ENCODE measurements around the gene AZI2. TPM values are rescaled to one million over a fixed set of nuclear protein-coding genes. Genes with fewer than 3 reads are reported as not detected.

The AZI2 gene
- total RNA-seq, 1 donor from 2014 or later: 46.4 TPM

DNA sequence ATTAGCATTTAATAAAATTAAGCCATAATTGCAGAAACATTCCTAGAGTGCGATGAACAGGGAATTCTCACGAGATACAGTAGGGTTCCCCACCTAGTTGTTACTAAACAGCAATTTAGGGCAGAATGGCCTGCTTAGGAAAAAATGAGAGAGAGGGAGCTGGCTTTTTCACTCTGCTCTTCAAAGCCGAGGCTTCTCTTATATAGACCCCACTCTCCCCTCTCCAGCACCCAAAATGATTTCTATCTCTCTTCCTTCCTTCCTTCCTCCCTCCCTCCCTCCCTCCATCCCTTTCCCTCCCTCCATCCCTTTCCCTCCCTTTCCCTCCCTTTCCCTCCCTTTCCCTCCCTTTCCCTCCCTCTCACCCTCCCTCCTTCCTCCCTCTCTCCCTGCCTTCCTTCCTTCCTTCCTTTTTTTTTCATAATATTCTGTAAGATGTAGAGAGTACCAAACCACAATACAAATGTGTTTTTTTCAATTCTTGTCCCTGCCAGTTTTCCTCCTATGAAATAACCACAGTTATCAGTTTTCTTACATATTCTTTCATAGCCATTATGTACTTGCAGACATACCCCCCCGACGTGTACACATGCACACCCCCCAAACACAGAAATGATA, 48.2 kb downstream of the AZI2 start:
- ATAC-seq: no peak

DNA sequence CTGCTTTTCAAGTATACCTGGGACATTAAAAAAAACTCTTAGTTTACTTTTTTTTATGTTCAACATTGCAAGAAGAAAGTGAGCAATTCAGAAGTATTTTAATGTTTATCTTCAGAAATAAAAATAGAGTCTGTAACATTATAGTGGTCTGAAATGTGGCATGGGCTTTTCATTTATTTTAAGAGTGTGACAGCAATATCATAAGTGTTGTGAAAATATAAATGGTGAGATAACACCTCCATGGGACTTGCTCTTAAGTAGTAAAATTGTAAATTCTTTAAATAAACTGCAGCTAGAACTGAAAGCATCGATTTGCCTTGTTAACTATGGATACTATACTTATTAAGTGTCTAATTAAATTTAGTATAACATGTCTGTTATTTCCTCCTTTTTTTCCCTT, 48.9 kb downstream of the AZI2 start:
- no peak for ATAC-seq

DNA sequence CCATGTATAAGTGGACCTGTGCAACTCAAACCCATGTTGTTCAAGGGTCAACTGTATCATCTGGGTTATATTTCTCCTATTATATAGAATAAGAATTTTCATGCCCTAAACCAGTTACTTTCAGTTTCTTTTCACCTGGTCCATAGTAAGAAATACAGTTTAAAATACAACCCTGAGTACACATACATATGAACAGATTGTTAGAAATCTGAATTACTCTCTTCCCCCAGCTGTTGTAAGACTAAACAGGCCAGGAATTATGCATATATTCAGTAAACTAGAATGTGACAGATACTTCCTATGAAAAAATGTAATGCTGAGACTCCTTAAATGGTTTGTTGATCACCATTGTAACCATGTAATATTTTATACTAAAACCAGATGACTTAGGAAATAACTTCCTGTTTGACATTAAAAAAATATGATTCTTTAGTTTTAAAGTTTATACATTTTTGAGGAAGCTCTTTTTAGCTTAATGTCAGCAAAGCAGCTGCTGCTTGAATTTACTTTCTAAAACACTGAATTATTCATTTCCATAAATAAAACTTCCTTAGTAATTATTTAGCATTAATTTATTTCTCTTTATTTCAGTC, 52.6 kb downstream of the AZI2 start:
- ATAC-seq: no peak

DNA sequence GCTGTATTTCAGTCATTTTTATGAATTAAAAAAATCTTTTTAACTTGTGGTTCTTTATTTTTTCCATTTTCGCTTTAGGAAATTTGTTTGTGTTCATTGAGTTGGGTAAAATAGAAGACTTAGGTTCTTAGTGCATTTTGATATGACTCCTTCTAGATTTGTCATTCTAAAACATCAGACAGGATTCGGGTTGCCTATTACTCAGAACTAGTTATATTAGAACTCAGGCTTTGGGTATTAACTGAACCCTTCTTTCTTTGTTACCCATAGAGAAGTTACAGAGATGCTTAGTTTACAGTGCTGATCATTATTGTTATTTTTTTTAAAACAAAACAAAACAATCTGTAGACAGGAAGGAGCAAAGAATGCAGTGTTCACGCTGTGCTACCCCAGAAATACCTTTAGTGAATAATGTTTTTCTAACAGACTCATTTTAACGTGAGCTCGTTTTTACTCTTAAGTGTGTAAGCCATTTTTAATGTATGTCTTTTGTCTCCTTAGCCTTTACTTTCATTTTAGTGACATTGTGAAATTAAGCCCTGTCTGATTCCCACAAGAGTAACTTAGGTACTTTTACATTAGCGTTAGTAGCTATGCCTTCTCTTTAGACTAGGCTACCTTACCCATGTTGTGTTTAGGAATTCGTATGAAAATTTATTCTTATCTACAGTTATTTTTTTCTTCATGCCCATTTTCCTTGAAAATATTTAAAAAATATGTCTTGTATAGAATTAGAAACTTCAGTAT, 53.8 kb downstream of the AZI2 start:
- no peak for ATAC-seq

DNA sequence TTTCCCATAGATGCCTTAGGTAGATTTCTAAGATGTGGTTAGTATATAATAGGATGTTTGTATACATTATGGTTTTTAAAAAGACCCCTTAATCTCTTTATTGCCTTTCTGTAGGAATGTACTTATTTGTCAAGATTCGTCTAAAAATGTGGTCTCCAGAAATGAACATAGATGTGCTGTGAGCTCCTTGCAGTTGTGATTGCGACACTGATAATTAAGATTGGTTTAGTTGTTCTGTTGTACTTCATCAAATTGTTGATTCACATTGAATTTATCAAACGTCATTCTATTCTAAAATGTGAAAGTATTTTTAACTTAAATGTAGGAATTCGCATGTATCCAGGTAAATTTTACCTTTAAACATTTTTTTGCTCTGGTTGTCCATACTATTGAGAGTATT, 56.0 kb downstream of the AZI2 start:
- no peak for ATAC-seq

DNA sequence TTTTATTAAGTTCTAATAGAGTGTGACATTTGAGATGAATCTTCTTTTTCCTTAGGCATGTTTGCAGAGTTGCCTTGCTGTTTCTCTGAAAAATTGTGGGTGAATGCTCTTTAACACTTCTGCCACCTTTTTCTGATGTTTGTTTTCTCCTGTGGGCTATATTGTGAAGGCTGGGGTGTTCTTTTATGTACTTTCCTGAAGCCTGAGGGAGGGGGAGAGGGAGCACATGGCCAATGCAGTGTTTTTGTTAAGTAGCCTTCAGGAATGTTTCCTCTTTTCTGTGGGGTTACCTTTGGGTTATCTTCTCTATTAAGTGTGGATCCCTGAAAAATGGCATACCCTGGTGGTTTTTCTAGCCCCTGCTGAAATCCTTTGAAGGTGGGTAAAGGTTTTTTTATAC, 57.0 kb downstream of the AZI2 start:
- no peak for ATAC-seq

DNA sequence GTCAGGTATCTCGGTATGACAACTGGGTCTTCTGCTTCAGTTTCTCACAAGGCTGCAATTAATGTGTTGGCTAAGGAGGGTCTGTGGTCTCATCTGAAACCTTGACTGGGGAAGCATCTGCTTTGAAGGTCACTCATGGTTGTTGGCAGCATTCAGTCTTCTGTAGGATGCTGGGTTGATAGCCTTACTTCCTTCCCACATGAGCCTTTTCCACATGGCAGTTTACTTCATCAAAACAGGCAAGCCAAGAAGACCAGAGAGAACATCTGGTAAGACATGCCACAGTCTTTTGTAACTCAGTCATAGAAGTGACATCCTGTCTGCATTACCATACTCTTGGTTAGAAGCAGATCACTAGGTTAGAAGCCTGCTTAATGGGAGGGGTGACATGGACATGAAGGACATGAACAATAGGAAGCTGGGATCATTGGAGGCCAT, 57.7 kb downstream of the AZI2 start:
- no peak for ATAC-seq

DNA sequence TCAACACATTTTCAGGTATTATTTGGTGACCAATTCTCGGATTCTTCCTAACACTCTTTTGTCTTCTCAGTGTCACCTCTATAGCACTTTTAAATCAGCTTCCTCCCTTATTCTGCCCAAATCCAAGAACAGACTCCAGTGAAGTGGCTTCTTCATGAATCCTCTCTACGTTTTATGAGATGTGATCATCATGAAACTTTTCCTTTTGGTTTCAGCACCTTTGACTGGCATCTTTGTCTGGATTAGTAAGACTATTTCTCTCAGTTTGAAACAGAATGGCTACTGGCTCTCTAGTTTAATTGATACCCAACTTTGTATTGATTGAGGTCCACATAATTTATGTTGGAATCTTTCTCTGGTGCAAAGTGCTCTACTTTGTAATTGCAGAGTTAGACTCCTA, 61.6 kb downstream of the AZI2 start:
- ATAC-seq: no peak

DNA sequence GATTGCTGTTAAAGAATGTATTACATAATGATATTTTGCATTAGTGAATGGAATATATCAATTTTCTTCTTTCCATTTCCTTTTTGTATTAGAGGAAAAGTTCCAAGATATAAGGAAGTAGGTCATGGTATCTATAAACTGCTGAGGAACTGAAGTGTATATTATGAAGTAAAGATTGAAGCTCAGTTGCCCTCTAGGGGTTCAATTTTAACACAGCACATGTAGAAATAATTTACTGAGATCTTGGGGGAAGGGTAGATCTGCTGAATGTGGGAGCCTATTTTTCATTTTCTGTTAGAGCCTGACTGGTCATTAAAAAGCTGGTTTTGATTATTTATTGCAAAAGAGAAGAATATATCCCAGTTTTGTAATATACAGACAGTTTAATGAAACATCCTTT, 62.0 kb downstream of the AZI2 start:
- peak; percentile 59 for ATAC-seq

DNA sequence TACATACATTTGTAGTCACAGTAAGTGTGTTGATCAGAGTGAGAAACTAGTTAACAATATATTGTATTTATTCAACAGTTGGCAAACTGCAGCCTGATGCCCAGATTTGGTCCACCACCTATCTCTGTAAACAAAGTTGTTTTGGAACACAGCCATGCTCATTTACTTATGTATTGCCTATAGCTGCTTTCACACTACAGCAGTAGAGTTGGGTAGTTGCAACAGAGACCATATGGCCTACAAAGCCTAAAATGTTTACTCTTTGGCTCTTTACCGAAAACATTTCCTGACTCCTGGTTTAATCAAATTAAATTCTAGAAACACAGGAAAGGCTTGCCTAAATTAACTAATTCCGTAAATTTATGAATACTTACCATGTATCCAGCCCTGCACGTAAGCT, 67.8 kb downstream of the AZI2 start:
- ATAC-seq: no peak

DNA sequence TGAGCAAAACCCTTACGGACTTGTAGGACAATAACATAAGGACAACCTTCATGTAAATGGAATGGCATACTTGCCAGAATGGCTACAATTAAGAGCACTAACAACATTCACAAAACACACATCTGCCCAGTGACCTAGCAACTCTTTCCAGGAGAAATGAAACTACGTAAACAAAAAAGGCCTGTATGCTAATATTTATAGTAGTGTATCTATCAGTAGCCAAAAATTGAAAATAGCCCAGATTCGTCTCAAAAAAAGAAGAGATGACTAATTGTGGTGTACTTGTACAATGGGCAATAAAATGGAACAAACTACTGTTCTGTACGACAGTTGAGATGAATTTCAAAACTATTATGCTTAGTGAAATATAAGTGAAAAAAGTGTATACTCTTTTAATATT, 68.9 kb downstream of the AZI2 start:
- no peak for ATAC-seq

DNA sequence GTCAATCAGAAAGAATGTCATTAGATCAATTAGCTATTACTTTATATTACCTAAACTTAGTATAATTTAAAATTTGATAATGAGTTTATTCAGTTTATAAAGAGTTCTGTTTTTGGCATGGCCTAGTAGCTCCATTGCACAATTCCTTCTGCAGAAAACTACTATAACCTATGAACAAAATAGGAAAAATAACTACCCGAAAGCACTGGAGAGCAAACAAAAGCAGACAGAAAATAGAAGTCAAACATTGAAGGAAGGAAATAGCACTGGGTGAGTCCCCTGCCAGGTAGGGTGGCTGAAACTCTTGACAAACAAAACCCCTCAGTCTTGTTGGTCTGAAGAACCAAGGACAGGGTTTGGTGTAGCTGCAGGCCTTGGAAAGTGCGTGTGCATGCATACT, 69.7 kb downstream of the AZI2 start:
- no peak for ATAC-seq

DNA sequence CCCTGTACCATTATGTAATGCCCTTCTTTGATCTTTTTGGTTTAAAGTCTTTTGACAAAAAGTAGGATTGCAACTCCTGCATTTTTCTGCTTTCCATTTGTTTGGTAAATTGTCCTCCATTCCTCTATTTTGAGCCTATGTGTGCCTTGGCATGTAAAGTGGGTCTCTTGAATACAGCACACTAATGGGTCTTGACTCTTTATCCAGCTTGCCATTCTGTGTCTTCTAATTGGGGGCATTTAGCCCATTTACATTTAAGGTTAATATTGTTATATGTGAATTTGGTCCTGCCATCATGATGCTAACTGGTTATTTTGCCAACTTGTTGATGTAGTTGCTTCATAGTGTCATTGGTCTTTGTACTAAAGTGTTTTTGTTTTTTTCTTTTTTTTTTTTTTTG, 74.8 kb downstream of the AZI2 start:
- no peak for ATAC-seq

Other genes starting within 250 kb of the AZI2 start
- gene CMC1, start 107.2 kb downstream of the AZI2 start, total RNA-seq: 12.2 TPM
- 0.40 TPM for gene ZCWPW2, start 103 bp downstream of the AZI2 start, total RNA-seq

All from esophagus mucosa (tissue), 1 donor.